Measurements from ENCODE around the gene KITLG.

DNA sequence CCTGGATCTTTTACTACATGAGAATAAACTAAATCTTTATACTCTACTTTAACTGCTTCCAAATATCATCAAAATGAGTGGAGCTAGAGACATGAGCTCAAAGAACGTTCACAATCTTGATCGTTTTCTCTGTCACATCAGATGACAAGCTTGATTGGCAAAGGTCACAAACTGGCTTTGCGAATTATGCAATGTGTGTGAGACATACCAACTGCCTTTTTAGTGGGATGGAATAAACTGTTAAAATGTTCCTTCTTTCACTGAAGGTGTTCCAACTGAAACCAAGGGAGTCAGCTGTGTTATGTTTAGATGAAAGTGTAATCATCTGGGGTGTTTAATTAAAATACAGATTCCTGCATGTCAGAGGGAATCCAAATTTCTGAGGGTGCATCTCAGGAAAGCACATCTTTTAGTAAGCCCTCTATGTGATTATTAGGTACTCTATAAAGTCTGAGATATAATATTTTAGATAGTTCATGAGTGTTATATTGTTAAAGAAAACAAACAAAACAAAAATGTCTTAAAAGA lies 21.9 kb downstream of the KITLG start:
- TF ChIP-seq CTCF (IDR thresholded peaks at IDR 0.05; ENCODE audit: insufficient read depth, low read length) (no peak), POLR2AphosphoS5 (IDR thresholded peaks at IDR 0.05; ENCODE audit: low read depth) (no peak), GABPA (IDR thresholded peaks at IDR 0.05; ENCODE audit: low read depth) (no peak), REST (IDR thresholded peaks at IDR 0.05; ENCODE audit: insufficient replicate concordance, low read depth) (no peak)
